Activated CD4-positive, alpha-beta T cell treated with anti-CD3 and anti-CD28 coated beads, Interleukin-2, amount 50 U/mL, for 4 hours (primary cell): ENCODE data around the gene SYT1.

Source experiments
- DNase-seq, 2 experiments: peaks; one replicate each; pipeline ENCODE4 v3.0.0-alpha.2; 2020

The SYT1 gene

DNA sequence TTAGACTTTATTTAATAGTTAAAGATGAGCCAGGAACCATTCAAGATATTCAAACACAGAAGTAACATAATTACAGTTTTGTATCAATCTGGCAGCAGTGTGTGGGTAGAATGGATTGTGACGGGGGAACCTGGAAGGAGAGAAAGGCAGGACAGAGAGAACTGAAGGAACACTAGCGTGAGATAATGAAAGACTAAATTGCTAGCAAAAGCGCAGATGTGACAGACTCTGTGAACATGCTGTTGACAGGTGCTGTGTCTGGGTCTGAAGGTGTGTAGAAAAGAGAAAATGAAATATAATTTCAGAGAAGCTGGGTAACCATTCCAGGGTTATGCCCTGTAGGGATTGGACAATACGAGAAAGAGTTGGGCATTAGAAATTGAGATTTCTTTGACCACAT is 372.3 kb downstream of the SYT1 start:
- DNase-seq, result no peak

- DNase-seq, result no peak
These were observed 373.7 kb downstream of the SYT1 start for GRCh38 chr12:79238246-79238645.

GRCh38 chr12:79247494-79247893 is 382.9 kb downstream of the SYT1 start:
- no peak for DNase-seq

DNA sequence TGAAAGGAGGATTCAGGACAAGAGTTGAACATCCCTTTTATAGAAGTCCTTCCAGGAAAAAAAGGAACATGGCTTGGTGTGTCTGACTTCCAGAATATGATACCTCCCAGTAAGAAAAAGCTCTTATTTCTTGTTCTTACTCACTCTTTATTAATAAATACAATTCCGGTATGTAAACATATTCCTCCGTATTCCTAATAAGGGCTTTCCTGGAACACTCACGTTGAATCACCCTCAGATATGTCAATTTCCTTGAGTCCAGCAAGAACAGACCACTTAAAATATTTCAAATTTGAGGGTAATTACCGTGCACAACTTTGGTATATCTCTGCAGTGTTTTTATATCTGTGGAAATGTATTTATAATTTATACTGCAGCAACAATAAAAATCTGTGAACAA is 385.6 kb downstream of the SYT1 start:
- DNase-seq, result no peak

DNA sequence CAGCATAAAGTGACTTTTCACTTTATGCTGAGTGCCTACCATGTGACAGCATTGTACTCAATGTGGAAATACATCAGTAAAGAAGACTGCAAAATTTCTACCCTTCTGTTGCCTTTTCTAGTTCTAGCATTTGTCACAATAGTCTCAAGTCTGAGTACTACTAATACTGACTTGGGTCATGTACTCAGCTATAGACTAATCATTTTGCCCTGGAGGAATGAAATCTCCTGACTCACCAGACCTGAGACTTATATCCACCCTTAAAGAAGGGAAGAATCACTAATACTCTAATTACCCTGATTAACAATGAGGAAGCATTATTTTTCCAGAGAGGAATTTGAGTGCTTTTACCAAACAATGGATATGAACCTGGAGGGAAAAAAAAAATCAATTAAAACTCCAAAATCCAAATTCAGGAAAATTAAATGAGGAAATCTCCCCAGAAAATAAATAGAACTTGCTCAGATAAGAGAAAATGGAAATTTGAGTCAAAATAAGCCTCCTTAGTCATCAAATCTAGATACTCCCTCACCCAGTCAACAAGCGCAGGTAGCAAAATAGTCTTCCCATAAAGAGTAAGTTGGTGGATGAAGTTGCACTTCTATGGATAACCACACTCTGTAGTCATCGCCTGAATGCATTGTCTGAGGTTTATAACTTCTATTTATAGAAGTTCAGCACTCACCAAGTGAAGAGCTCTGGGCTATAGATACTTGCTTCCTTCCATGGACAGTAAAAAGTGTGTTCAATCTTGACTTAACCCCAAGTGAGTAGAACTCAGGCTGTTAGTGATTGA is 386.6 kb downstream of the SYT1 start:
- DNase-seq, result no peak

GRCh38 chr12:79252358-79253075 is 387.9 kb downstream of the SYT1 start:
- DNase-seq, result no peak

GRCh38 chr12:79255288-79255687 is 390.7 kb downstream of the SYT1 start:
- DNase-seq, result no peak

GRCh38 chr12:79260923-79261322 is 396.3 kb downstream of the SYT1 start:
- DNase-seq, result no peak

- DNase-seq, result no peak
These were observed 398.4 kb downstream of the SYT1 start for GRCh38 chr12:79262938-79263337.

- DNase-seq, result no peak
These were observed 402.0 kb downstream of the SYT1 start for GRCh38 chr12:79266343-79267144.

- DNase-seq, result no peak
These were observed 403.0 kb downstream of the SYT1 start for GRCh38 chr12:79267580-79267979.

DNA sequence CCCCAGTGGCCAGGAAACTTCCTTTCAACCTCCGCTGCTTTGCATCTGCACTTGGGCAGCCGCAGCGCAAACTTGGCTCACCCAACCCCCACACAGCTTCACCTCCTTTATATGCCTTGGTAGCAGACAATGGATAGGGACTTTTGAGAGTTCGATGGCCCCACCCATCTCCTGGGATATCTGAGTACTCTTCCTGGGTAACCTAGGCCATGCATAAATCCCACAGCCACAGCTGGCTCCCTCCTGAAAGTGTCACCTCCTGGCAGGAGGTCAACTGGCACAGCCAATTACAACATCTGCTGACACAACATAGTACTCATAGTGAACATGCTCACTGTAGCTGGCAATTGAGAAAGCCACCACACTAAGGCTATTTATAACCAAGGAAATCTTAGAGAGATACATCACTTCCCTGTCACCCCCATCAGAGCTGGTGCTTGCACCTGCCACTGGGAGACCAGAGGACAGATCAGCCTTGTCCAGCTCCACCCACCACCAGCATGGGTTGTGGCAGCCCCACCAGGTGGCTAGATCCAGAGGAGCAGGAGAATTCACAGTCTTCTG is 410.0 kb downstream of the SYT1 start:
- no peak for DNase-seq

GRCh38 chr12:79275631-79276030 is 411.1 kb downstream of the SYT1 start:
- no peak for DNase-seq

DNA sequence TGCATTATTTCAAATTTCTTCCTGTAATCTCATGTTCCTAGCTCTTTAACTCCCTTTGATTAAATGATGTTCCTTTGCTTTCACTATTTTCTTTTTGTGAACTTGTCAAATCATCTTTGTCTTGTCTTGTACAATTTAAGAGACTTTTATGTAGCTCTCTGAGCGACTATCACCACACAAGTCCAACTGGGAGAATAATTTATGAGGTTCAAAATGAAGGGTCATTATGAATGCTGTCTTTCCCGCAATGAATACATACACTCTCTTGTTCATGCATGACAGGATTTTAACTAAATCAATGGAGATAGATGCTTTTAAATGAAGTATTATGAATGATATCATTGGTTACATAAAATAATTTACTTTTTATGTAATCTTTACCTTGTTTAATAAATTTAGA is 418.8 kb downstream of the SYT1 start:
- no peak for DNase-seq

DNA sequence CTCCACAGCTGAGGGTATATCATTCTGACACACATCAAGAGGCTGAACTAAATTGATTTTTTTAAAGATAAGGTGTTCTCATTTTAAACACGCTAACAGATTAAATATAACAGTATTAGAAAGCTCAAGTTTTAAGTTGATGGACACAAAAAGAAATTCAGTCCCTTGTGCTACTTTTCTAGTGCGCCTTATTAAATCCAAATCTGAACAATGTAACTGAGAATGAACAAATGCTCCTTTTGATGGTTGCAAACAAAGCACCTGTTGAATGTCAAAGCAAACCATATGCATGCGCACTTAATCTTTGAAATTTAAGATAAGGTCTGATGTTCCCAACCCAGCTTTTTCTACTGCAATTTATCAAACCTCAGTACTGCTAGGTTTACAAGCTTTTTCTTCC is 424.3 kb downstream of the SYT1 start:
- DNase-seq, result no peak

- no peak for DNase-seq
These were observed 427.1 kb downstream of the SYT1 start for GRCh38 chr12:79291711-79292110.

- no peak for DNase-seq
These were observed 430.0 kb downstream of the SYT1 start for GRCh38 chr12:79294590-79294989.

GRCh38 chr12:79295572-79295971 is 431.0 kb downstream of the SYT1 start:
- DNase-seq, result no peak

- no peak for DNase-seq
These were observed 431.6 kb downstream of the SYT1 start for GRCh38 chr12:79296133-79296532.

DNA sequence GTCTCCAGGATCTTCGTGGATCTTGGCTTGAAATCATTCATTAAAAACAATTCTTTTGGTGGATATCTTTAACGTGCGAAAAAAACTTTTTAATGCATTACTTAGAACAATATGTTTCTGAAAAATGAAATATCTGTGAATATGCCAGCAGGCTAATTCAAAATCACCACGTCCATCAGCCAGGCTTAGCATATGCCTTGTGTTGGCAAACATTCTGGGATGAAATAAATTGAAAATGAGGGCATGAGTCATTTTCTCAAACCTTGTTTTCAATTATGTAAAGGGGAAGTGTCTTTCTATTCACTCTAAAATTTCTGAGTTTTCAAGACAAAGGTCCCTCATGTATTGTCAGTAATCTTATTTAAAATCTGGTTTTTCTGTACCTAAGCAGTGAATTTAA is 432.3 kb downstream of the SYT1 start:
- no peak for DNase-seq

DNA sequence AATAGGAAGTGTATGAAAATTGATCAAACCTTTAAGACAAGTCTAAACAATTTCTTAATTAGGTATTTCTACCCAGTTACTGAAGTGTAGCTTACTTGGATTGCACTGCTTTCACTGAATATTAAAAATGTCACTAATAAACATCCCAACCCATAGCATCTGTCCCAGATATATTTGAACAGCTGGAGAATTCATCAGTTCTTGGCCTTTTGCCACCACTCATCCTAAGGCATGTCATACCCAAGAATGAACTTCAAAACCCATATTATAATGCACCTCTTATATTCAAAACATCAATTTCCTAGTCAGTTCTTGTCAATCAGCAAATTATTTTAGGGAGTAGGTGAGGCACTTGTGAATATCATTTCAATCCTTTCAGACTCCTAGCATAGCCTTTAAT is 433.9 kb downstream of the SYT1 start:
- DNase-seq, result no peak

- no peak for DNase-seq
These were observed 435.0 kb downstream of the SYT1 start for GRCh38 chr12:79299447-79300198.

DNA sequence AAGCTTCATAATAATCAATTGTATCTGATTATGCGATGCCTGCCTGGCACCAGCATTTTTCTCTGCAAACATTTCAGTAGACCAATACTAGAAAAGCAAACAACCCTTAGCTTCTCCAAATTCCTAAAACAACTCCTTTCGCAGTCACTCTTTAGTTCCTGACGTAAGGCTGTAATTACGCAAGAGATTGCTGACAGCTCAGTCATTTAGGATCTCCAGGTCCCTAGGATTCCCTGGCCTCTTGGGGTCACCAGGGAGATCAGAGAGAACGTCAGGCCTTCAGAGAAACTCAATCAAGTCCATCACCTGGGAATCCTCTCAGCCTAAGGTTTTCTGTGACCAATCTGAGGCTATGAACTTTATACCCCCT is 435.6 kb downstream of the SYT1 start:
- DNase-seq, result no peak
